SIG-M5 (cell line): ENCODE data around the gene ADD1.

Experiments
- DNase-seq: peaks from one replicate; lab custom pipeline; 2025; lab: John Stamatoyannopoulos, UW

Gene ADD1

DNA sequence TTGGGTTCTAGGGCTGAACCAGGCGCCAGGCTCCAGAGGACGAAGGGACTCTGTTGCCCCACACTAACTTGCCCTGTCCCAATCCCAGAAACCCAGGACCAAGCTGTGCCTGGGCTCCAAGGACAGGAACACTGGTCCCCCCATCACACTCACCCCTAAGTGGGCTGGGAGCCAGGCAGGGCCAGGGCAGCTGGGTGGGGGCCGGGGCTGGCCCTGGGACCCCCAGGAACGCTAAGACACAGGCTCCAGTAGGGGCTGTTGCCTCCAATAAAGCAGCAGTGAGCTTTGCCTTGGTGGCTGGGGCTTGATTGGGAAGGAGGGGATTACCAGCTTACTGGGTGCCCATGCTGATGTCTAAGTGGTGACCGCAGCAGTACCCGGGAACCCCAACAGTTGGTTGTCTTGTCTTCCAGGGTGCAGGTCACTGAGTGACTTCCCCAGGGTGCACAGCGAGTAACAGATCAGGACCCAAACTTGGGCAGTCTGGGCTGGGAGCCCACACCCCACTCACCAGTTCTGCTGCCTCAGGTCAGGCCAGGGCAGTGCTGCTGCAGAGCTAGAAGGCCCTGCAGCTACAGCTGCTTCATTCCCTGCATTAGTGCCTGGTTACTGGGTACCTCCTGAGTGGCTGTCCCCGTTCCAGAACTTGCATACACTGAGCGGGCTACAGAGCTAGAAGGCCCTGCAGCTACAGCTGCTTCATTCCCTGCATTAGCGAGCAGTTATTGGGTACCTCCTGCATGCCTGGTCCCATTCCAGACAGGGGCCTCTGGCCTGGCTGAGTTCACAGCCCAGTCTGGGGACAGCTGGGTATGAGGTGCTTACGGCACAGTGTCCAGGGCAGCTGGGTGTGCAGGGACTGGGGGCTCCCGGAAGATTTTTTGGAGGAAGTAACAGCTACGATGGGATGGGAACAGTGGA, 9.4 kb upstream of the ADD1 start:
- no peak for DNase-seq

DNA sequence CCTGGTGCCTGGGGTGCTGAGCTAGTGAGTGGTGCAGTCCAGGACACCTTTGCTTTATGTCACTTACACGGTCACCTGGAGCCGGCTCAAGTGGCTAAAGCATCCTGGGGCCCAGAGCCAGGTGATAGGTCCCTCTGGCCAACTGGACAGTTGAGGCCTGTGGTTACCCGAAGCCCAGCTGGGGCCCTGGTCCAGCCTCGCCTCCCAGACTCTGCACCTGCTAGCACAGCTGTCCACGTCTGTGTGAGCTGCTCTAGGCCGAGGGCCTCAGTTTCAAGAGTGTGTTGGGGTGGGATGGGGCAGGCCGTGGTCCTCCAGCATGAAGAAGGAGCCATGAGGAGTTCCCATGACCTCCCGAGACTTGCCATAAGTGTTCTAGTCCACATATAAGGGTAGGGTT, 7.7 kb upstream of the ADD1 start:
- no peak for DNase-seq

DNA sequence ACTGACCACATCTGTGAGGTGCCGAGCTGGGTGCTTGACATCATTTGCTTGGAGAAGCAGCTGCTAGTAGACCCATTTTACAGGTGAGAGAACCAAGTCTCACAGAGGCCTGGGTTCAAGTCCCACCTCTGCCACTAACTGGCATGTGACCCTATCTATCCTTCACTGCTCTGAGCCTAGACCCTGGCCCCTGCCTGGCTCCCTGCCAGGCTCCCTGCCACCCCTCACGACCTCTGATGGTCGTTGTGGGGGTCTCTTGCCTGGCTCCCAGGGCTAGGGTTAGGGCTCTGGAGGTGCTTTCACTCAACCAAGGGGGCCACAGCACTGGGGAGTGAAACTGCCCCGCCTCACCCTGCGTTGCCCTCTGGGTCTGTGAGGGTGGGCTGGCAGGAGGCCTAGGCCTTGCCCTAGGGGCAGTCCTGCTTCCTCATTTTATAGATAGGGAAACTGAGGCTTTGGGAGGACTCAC, 7.2 kb upstream of the ADD1 start:
- DNase-seq: no peak

DNA sequence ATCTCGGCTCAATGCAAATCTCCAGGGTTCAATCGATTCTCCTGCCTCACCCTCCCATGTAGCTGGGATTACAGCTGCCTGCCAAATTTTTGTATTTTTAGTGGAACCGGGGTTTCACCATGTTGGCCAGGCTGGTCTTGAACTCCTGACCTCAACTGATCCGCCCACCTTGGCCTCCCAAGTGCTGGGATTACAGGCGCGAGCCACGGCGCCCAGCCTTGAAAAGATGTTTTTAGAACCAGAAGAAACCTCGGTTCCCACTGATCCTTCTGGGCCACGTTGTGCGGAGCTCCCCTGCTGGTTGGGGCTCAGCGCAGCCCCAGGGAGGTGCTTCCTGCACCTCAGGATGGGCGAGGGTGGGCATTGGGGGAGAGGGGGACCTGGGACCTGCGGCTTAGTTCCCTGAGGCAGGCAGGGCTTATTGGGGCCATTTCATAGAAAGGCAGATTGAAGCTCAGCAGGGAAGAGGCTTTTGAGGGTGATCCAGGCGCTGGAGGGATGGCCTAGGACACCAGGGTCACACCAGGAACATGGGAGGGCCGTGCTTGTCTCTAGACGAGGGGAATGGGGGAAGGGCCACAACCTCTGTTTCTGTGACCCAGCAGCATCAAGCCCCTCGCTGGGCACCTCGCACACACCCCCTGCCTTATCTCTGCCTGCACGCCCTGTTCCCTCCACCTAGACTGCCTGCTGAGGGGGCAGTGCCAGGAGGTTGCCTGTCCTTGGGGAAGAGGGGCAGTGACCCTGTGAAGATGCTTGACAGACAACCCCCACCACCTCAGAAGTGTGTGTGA, 6.3 kb upstream of the ADD1 start:
- no peak for DNase-seq

DNA sequence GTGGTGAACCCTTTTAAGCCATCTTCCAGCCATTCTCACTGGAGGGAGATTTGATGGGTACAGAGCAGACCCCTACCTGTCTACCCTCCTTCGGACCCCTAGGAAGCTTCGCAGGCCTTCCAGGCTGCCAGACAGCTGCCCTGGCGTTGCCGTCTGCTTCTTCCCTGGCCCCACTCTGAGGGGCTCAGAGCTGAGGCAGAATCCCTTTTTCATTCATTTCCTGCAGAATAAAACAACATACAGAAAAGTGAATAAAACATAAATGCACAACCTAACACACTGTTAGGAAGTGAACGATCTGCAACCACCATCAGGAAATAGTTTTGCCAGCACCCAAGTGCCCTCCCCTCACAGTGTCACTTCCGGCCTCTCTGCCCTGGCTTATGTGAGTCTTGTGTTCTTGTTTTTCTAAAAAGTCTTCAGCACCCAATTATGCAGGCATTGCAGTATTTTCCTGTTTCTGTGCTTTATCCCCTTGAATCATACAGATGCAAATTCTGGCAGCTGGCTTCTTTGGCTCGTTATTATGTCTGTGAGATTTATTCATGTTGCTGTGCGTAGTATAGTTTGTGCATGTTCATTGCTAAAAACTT, 5.6 kb upstream of the ADD1 start:
- no peak for DNase-seq

DNA sequence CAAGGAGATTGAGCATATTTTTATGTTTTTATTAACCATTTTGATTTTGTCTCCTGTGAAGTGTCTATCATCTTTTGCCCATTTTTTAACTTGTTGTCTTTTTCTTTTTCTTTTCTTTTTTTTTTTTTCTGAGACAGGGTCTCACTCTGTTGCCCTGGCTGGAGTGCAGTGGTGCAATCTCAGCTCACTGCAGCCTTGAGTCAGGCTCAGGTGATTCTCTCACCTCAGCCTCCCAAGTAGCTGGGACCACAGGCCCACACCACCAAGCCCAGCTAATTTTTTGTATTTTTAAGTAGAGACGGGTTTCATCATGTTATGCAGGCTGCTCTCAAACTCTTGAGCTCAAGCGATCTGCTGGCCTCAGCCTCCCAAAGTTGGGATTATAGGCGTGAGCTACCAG, 4.6 kb upstream of the ADD1 start:
- no peak for DNase-seq

DNA sequence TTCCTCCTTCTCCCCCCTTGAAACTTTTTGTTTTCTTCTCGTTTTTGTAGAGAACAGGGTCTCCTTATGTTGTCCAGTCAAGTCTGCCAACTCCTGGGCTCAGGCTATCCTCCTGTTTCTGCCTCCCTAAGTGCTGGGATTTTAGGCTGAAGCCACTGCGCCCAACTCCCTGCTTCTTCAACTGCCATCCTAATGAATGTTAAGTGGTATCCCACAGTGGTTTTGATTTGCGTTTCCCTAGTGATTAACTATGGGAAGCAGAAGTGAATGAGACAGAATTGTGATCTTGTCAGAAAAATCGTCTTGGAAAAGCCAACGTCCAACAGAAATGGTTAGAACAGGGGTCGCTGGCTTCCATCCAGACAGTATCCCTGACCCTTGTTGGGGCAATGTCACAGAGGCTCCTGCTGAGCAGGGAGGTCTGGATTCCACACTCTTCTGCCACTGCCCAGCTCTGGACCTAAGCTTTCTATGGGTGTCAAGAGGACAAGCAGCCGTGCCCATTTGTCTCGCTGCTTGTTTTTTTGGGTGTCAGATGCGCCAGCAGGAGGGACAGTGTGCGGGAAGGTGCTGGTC, 869 bp upstream of the ADD1 start:
- no peak for DNase-seq

DNA sequence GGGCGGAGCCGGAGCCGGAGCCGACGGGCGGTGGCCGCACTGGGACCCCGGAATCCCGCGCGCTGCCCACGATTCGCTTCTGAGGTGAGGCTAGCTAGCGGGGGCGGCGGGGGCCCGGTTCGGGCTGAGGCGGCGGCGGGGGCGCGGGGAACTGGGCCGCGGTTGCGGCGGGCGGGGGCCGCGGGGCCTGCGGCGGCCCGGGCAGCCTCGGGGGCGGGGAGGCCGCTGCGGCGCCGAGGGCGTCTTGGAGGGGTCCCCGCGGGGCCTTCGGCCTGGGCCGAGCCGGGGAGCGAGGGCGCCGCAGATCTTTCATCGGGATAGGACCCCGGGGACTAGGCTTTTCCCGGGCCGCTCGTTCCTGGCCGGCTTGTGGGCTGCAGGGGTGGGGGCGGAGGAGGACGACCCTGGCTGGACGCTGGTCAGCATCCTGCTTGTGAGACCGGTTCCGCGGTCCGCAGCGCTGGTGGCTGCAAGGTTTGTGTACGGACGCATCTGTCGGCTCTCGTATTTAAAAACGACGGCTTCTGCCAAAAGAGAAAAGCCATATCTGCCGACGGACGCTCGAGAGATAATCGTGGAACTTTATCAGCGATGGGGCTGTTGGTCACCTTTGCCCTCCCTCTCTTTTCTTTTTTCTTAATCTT, 419 bp downstream of the ADD1 start:
- DNase-seq: no peak

DNA sequence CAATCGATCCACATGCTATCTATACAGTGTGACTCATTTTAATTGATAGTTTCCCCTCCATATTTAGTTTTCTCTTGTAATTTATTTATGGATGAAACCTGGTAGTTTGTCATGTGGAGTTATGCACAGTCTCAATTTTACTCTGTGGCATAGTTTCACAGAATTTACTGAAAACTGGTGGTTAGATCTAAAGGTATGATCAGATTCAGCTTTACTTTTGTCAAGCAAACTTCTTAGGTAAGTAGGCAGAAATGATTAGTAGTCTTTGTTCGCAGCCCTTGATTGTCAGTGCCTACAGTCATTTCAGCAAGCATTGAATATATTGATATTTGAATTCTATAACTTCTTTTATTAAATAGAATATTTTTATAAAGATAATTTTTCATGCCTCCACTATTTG, 2.5 kb downstream of the ADD1 start:
- no peak for DNase-seq

DNA sequence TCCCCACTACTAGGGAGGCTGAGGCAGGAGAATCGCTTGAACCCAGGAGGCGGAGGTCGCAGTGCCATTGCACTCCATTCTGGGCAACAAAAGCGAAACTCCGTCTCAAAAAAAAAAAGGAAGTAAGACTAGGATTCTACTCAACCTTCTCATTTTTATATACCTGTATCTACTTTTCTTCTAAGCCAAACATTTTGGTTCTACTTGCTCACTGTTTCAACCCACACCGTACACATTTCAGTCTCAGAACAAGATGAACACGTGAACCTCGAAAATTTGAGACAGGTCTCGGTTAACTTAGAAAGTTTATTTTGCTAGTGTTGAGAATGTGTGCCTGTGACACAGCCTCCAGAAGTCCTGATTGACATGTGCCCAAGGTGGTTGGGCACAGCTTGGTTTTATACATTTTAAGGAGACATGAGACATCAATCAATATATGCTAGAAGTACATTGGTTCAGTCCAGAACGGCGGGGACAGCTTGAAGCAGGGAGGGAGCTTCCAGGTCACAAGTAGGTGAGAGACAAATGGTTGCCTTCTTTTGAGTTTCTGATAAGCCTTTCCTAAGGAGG, 3.7 kb downstream of the ADD1 start:
- DNase-seq: no peak

DNA sequence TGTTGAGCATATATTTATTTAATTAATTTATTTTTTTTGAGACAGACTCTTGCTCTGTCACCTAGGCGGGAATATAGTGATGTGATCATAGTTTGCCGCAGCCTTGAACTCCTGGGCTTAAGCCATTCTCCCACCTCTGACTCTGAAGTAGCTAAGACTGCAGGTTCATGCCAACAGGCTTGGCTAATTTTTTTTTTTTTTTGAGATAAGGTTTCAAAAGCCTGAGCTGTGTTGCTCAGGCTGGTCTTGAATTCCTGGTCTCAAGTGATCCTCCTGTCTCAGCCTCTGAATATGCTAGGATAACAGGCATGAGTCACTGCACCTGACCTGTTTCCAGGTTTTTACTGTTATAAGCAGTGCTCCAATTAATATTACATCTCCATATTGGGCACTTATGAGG, 4.8 kb downstream of the ADD1 start:
- no peak for DNase-seq

DNA sequence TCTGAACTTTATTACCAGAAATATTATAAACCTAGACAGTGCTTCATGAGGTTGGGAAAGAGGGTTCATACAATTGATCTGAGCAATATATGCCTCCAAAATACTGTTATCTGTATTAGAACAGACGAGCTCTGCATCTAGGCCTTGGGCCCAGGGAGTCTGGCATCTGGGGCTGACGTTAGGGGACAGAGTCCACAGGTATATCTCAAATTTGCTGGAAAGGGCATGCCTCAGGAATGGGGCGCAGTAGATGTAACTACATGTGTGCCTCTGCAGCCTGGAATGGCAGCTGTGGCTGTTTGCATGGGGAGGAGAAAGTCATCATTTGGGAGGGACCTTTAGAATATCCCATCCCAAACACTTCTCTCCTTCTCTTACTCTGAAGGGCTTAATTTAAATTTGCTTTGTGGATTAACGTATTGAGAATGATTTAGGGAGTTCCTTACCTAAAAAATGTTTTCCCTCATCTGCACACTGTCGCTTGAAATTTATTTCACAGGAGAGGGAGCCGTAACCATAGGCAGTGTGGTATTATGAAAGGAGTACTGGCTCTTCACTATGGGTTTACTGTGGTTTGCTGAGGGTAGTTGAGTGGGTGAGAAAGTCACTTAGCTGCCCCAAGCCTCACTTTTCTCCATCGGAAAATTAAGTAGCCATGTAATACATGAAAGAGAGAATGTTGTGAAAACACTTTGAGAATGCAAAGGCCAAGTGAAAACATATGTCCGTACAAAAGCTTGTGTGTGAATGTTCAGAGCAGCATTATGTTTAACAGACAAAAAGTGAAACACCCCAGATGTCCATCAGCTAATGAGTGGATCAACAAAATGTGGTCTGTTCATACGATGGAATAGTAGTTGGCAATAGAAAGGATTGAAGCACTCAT, 5.9 kb downstream of the ADD1 start:
- no peak for DNase-seq

DNA sequence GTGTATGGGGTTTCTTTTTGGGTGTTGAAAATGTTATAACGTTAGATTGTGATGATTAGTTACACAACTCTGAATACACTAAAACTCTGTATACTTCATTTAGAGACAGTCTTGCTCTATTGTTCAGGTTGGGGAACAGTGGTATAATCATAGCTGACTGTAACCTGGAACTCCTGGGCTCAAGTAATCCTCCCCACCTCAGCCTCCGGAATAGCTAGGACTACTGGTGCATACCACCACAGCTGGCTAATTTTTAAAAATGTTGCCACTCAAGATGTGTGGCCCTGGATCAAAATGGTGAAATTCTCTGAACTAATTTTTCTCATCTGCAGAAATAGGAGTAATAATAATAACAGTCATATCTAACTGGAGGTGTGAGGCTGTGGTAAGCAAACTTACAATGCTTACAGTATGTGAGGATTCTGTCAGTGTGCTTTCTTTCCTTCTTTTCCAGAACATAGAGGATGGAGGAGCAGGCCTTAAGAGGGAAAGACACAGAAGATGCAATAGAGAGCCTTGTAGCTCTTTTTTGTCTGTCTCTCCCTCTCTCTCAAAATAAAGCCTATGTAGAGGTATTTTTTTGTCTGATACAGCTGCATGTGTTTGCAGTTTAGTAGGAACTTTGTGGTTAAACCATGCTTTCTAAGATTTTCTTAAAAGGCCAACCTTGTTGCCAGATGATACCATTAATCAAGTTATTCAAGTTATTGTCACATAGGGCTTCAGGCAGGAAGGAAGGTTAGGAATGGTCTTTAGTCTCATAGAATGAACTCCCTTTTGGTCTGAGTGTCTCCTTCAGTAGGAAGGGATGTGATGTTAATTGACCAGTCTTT, 7.5 kb downstream of the ADD1 start:
- no peak for DNase-seq

DNA sequence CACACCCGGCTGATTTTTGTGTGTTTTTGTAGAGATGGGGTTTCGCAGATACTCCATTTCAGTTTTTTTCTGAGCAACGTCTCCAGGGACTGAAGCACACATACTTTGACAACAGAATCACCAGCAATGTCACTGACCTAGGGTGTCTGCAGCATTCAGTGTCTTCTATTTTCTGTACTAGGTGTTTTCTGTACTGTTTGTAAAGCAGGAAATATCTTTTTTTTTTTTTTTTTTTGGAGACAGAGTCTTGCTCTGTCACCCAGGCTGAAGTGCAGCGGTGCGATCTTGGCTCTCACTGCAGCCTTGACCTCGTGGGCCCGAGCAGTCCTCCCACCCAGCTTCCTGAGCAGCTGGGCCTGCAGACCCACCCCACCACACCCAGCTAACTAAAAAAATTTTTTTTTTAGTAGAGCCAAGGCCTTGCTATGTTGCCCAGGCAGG, 8.9 kb downstream of the ADD1 start:
- DNase-seq: no peak

DNA sequence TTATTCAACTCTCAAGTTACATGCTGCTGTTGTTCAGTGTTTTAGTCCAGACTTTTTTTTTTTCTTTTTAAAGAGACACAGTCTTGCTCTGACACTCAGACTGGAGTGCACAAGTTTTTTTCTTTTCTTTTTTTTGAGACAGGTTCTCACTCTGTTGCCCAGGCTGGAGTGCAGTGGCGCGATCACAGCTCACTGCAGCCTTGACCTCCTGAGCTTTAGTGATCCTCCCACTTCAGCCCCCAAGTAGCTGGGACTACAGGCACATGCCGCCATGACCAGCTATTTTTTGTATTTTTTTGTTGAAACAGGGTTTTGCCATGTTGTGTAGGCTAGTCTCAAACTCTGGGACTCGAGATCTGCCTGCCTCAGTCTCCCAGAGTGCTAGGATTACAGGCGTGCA, 11.9 kb downstream of the ADD1 start:
- DNase-seq: no peak

DNA sequence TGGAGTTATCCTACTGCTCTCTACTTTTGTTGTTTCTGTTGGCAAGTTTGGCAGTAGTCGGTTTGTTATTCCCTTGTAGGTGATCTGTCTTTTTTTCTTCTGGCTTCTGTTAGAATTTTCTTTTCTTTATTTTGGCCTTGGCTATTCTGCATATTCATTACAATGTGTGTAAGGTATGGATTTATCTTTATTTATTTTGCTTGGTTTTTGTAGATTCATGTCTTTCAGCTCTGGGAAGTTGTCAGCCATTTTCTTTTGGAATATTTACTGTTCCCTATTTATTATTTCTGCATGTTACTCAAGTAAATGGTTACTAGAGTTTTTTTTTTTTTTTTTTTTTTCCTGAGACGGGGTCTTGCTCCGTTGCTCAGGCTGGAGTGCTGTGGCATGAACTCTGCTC, 12.6 kb downstream of the ADD1 start:
- no peak for DNase-seq

DNA sequence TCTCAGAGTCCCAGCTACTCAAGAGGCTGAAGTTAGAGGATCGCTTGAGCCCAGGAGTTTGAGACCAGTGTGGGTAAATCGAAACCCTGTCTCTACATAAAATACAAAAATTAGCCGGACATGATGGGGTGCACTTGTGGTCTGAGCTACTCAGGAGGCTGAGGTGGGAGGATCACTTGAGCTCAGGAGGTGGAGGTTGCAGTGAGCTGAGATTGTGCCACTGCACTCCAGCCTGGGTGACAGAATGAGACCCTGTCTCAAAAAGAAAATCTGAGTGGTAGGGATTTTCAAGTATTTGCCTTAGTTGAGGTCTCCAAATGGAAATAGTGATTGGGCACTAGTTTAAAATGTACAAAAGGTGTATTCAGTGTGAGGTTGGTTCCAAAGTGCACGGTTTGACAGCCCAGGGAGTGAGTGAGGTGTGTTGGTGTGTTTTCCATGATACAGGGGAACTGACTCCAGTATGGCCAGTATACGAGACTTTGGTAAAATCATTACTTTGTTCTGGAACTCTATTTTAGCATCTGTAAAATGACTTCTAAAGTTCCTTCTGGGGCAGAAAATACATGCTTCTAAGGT, 13.8 kb downstream of the ADD1 start:
- no peak for DNase-seq

DNA sequence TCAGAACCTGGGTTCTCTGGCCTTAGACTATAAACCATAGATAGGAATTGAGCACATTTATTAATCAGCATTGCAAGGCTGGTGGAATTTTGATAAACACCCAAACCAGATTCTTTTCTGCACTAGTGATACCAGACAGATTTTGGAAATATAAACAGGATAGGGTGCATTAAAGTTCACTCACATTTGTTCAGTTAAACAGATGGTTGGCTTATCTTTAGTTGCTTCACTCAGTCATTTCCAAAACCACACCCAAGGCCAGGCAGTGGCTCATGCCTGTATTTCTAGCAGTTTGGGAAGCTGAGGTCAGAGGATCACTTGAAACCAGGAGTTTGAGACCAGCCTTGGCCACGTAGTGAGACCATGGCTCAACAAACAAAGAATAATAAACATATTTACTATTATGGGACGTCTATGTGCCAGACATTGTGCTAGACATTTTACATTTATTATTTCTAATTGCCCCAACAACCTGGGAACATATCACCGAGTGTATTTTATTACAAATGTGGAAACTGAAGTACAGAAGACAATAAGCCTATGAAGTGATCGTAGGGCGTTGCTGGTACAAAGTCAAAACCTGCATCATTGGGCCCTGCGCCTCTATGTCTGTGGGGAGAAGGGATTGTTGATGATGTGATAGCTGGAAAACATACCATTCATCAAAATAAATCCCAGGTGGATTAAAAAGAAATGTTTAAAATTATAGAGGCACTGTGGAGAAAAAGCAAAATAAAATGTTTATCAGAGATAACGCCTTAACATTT, 15.0 kb downstream of the ADD1 start:
- DNase-seq: no peak
